CD4-positive, CD25-positive, alpha-beta regulatory T cell (primary cell): Measurements from ENCODE around the gene CARD9. TPM values are rescaled to one million over a fixed set of nuclear protein-coding genes. Genes with fewer than 3 reads are reported as not detected.

Experiments
- ATAC-seq, 2 donors: fragments of 150-1000 bp; cut with Tn5 transposase; one replicate each; pipeline ENCODE4 v1.10.0; 2021; ENCODE audit warnings: low read depth in 2 of 2, moderate number of reproducible peaks in 2 of 2, moderate library complexity in 1 of 2
- DNase-seq, 3 donors: peaks; one replicate each; pipeline versions ENCODE4 v3.0.0 to v3.0.0-alpha.2; 2012 to 2022; ENCODE audit warnings: mixed read lengths in 1 of 3
- H3K27ac ChIP-seq: one replicate; pipeline ENCODE4 v1.7.0; 2013; ENCODE audit warnings: mild to moderate bottlenecking, low read length; ENCODE audit not compliant: insufficient read depth, poor library complexity, severe bottlenecking
- H3K27me3 ChIP-seq: one replicate; pipeline ENCODE4 v1.7.0; 2013; ENCODE audit warnings: low read length; ENCODE audit not compliant: control insufficient read depth, insufficient read depth
- H3K36me3 ChIP-seq: one replicate; pipeline ENCODE4 v1.7.0; 2013; ENCODE audit warnings: mild to moderate bottlenecking, low read length, moderate library complexity; ENCODE audit not compliant: control insufficient read depth, insufficient read depth
- H3K4me1 ChIP-seq: 2 replicates; pipeline ENCODE4 v1.7.0; 2013; ENCODE audit warnings: mild to moderate bottlenecking, low read length; ENCODE audit not compliant: insufficient read depth, control insufficient read depth, poor library complexity, severe bottlenecking
- H3K4me3 ChIP-seq: one replicate; pipeline ENCODE4 v1.7.0; 2013; ENCODE audit warnings: low read depth, mild to moderate bottlenecking, low read length, moderate library complexity
- H3K9me3 ChIP-seq, 2 experiments: 1 replicate in 1 of 2; 2 replicates in 1 of 2; pipeline ENCODE4 v1.7.0; 2013; ENCODE audit warnings: low read length in 2 of 2, mild to moderate bottlenecking in 1 of 2, moderate library complexity in 1 of 2; ENCODE audit not compliant: control insufficient read depth in 2 of 2
- H3K27ac Mint-ChIP-seq, 3 donors: one replicate each; pipeline ENCODE4 v1.8.0; 2020 to 2022; ENCODE audit warnings: mild to moderate bottlenecking in 3 of 3, mixed read lengths in 3 of 3, moderate library complexity in 2 of 3
- H3K27me3 Mint-ChIP-seq: one replicate; pipeline ENCODE4 v1.8.0; 2022; ENCODE audit warnings: mild to moderate bottlenecking, mixed read lengths
- H3K36me3 Mint-ChIP-seq: one replicate; pipeline ENCODE4 v1.8.0; 2020; ENCODE audit warnings: mixed read lengths
- H3K4me1 Mint-ChIP-seq, 4 donors: one replicate each; pipeline ENCODE4 v1.8.0; 2020 to 2022; ENCODE audit warnings: mixed read lengths in 4 of 4, mild to moderate bottlenecking in 1 of 4
- H3K4me3 Mint-ChIP-seq, 4 donors: one replicate each; pipeline ENCODE4 v1.8.0; 2020 to 2022; ENCODE audit warnings: mild to moderate bottlenecking in 4 of 4, mixed read lengths in 4 of 4, moderate library complexity in 3 of 4
- H3K9me3 Mint-ChIP-seq, 7 donors: one replicate each; pipeline ENCODE4 v1.8.0; 2020 to 2022; ENCODE audit warnings: mixed read lengths in 7 of 7, mild to moderate bottlenecking in 3 of 7, moderate library complexity in 2 of 7
- polyA plus RNA-seq, 4 donors: library from polyadenylated mRNA; unstranded; fragments of 300-500 nt; fragmentation: Illumina TruSeq; gene quantifications; one replicate each; pipeline ENCODE4 v1.2.3, GENCODE V29; 2021
- total RNA-seq: library from RNA; stranded (reverse); gene quantifications from one replicate; pipeline ENCODE4 v1.2.3, GENCODE V29; 2022

The CARD9 gene
- total and polyA plus RNA-seq, 5 donors from 2014 or later = 0.23 to 0.82 (median 0.35) TPM

- no peak overlapping the region for H3K27ac Mint-ChIP-seq
- H3K4me3 Mint-ChIP-seq = no peak overlapping the region
- H3K9me3 ChIP-seq = no peaks in the 10 kb centered on the region
- no peaks in the 10 kb centered on the region for H3K27me3 Mint-ChIP-seq
- no peak overlapping the region for H3K27ac ChIP-seq
- H3K36me3 Mint-ChIP-seq = no peaks in the 10 kb centered on the region
- H3K4me1 Mint-ChIP-seq = peaks cover 0 to 2% (median 0%) of the 10 kb centered on the region in 4 donors
- H3K4me3 ChIP-seq = no peak overlapping the region
- DNase-seq (no peak), ATAC-seq (no peak)
- H3K9me3 Mint-ChIP-seq = no peaks in the 10 kb centered on the region
- no peaks in the 10 kb centered on the region for H3K27me3 ChIP-seq
- H3K36me3 ChIP-seq = no peaks in the 10 kb centered on the region
- no peaks in the 10 kb centered on the region for H3K4me1 ChIP-seq
Measured at GRCh38 chr9:136345281-136346156, 27.9 kb downstream of the CARD9 start.

GRCh38 chr9:136344544-136345280 lies 28.8 kb downstream of the CARD9 start:
- H3K4me3 ChIP-seq = no peak overlapping the region
- no peaks in the 10 kb centered on the region for H3K36me3 ChIP-seq
- no peaks in the 10 kb centered on the region for H3K27me3 ChIP-seq
- no peak overlapping the region for H3K27ac ChIP-seq
- H3K4me1 ChIP-seq = no peaks in the 10 kb centered on the region
- Mint-ChIP-seq H3K9me3 (no peaks in the 10 kb centered on the region), H3K27ac (no peak overlapping the region), H3K4me1 (peaks cover 0 to 2% (median 0%) of the 10 kb centered on the region in 4 donors), H3K36me3 (no peaks in the 10 kb centered on the region), H3K27me3 (no peaks in the 10 kb centered on the region), H3K4me3 (no peak overlapping the region)
- no peaks in the 10 kb centered on the region for H3K9me3 ChIP-seq
- DNase-seq (no peak), ATAC-seq (no peak)

GRCh38 chr9:136343884-136344269 lies 29.6 kb downstream of the CARD9 start:
- ATAC-seq = no peak
- Mint-ChIP-seq H3K27ac (no peak overlapping the region), H3K36me3 (no peaks in the 10 kb centered on the region)

GRCh38 chr9:136343121-136343883 lies 30.2 kb downstream of the CARD9 start:
- no peaks in the 10 kb centered on the region for H3K36me3 ChIP-seq
- ATAC-seq (no peak), DNase-seq (no peak)
- no peaks in the 10 kb centered on the region for H3K4me1 ChIP-seq
- H3K36me3 Mint-ChIP-seq = no peaks in the 10 kb centered on the region
- H3K27ac Mint-ChIP-seq = no peak overlapping the region
- H3K27me3 ChIP-seq = no peaks in the 10 kb centered on the region
- H3K9me3 Mint-ChIP-seq = no peaks in the 10 kb centered on the region
- peaks cover 0 to 2% (median 0%) of the 10 kb centered on the region in 4 donors for H3K4me1 Mint-ChIP-seq
- no peak overlapping the region for H3K4me3 ChIP-seq
- H3K27me3 Mint-ChIP-seq = no peaks in the 10 kb centered on the region
- no peaks in the 10 kb centered on the region for H3K9me3 ChIP-seq
- H3K4me3 Mint-ChIP-seq = no peak overlapping the region
- no peak overlapping the region for H3K27ac ChIP-seq

More at GRCh38 chr9:136343884-136344269, 29.6 kb downstream of the CARD9 start:
- no peaks in the 10 kb centered on the region for H3K27me3 ChIP-seq
- H3K27ac ChIP-seq = no peak overlapping the region
- Mint-ChIP-seq H3K4me1 (peaks cover 0 to 2% (median 0%) of the 10 kb centered on the region in 4 donors), H3K4me3 (no peak overlapping the region), H3K9me3 (no peaks in the 10 kb centered on the region), H3K27me3 (no peaks in the 10 kb centered on the region)
- no peak overlapping the region for H3K4me3 ChIP-seq
- H3K9me3 ChIP-seq = no peaks in the 10 kb centered on the region
- no peak for DNase-seq
- H3K4me1 ChIP-seq = no peaks in the 10 kb centered on the region
- H3K36me3 ChIP-seq = no peaks in the 10 kb centered on the region

GRCh38 chr9:136342181-136343120 lies 31.0 kb downstream of the CARD9 start:
- Histone ChIP-seq H3K27me3 (no peaks in the 10 kb centered on the region), H3K9me3 (no peaks in the 10 kb centered on the region), H3K27ac (no peak overlapping the region), H3K4me1 (no peaks in the 10 kb centered on the region), H3K4me3 (no peak overlapping the region), H3K36me3 (no peaks in the 10 kb centered on the region)
- H3K9me3 Mint-ChIP-seq = no peaks in the 10 kb centered on the region
- ATAC-seq (peak; percentile 46 to 50), DNase-seq (peak; percentile 36 to 59 (median 38))
- H3K4me3 Mint-ChIP-seq = no peak overlapping the region
- no peaks in the 10 kb centered on the region for H3K36me3 Mint-ChIP-seq
- no peak overlapping the region for H3K27ac Mint-ChIP-seq
- H3K4me1 Mint-ChIP-seq = peaks cover 0 to 2% (median 0%) of the 10 kb centered on the region in 4 donors
- H3K27me3 Mint-ChIP-seq = no peaks in the 10 kb centered on the region

- Mint-ChIP-seq H3K36me3 (no peaks in the 10 kb centered on the region), H3K27me3 (no peaks in the 10 kb centered on the region), H3K4me3 (no peak overlapping the region), H3K9me3 (no peaks in the 10 kb centered on the region), H3K27ac (no peak overlapping the region), H3K4me1 (peaks cover 0 to 2% (median 0%) of the 10 kb centered on the region in 4 donors)
- H3K36me3 ChIP-seq = no peaks in the 10 kb centered on the region
- H3K27ac ChIP-seq = no peak overlapping the region
- ATAC-seq (no peak), DNase-seq (no peak)
- no peaks in the 10 kb centered on the region for H3K27me3 ChIP-seq
- no peaks in the 10 kb centered on the region for H3K9me3 ChIP-seq
- no peak overlapping the region for H3K4me3 ChIP-seq
- H3K4me1 ChIP-seq = no peaks in the 10 kb centered on the region
Measured at GRCh38 chr9:136341769-136342168, 31.7 kb downstream of the CARD9 start.
